GM21576 (cell line): ENCODE measurements around the gene PDE6D.
A peak's percentile ranks its signal among the peaks of the same experiment; 100 is the strongest.

Experiments used
- ATAC-seq: cut with Tn5 transposase; IDR thresholded peaks from one replicate; pipeline ENCODE4 v1.9.1; 2021; ENCODE audit warnings: mild to moderate bottlenecking, moderate library complexity; ENCODE audit not compliant: unreplicated experiment

PDE6D gene

GRCh38 chr2:231708773-231709635 lies 72.1 kb downstream of the PDE6D start:
- no peak for ATAC-seq

- ATAC-seq = peak; percentile 52
Measured at GRCh38 chr2:231707927-231708772, 72.9 kb downstream of the PDE6D start, which contains the start of gene PTMA. TSS of gene PTMA (plus strand) at chr2:231708525. CDS start at chr2:231708707, 182 bp downstream.

GRCh38 chr2:231707625-231707926 lies 73.5 kb downstream of the PDE6D start:
- no peak for ATAC-seq

GRCh38 chr2:231706731-231707624 lies 74.1 kb downstream of the PDE6D start:
- ATAC-seq = peak; percentile 40

- no peak for ATAC-seq
Measured at GRCh38 chr2:231704017-231704416, 77.1 kb downstream of the PDE6D start.

- ATAC-seq = no peak
Measured at GRCh38 chr2:231701456-231702373, 79.4 kb downstream of the PDE6D start.

- no peak for ATAC-seq
Measured at GRCh38 chr2:231699006-231699405, 82.1 kb downstream of the PDE6D start.

GRCh38 chr2:231696004-231696367 lies 85.1 kb downstream of the PDE6D start:
- ATAC-seq = no peak

GRCh38 chr2:231693956-231694355 lies 87.1 kb downstream of the PDE6D start:
- ATAC-seq = no peak

GRCh38 chr2:231692847-231693246 lies 88.2 kb downstream of the PDE6D start:
- ATAC-seq = no peak

- ATAC-seq = no peak
Measured at GRCh38 chr2:231691251-231691772, 89.8 kb downstream of the PDE6D start.

- ATAC-seq = no peak
Measured at GRCh38 chr2:231689124-231689893, 91.8 kb downstream of the PDE6D start.

GRCh38 chr2:231688719-231689118 lies 92.4 kb downstream of the PDE6D start:
- ATAC-seq = no peak

- no peak for ATAC-seq
Measured at GRCh38 chr2:231687961-231688360, 93.1 kb downstream of the PDE6D start.

GRCh38 chr2:231687133-231687852 lies 93.8 kb downstream of the PDE6D start:
- ATAC-seq = peak; percentile 65

- ATAC-seq = no peak
Measured at GRCh38 chr2:231686192-231687100, 94.6 kb downstream of the PDE6D start.
